ENCODE measurements around the gene AFM. TPM values are rescaled to one million over a fixed set of nuclear protein-coding genes. Genes with fewer than 3 reads are reported as not detected.

Gene AFM
- total and polyA plus RNA-seq, 2 donors (not counting 1 experiment from before 2014, with no cell fraction given) = not detected

GRCh38 chr4:73451981-73452747 lies 29.4 kb upstream of the AFM start:
- Histone ChIP-seq H3K9ac (ENCODE audit: insufficient read depth, low read length) (no peak overlapping the region), H3K4me2 (ENCODE audit: extremely low read depth, insufficient read depth, low read length) (no peak overlapping the region), H3K27me3 (ENCODE audit: control insufficient read depth, insufficient read depth, low read length) (no peaks in the 10 kb centered on the region), H3K4me1 (ENCODE audit: control insufficient read depth, extremely low read depth, insufficient read depth, low read length) (peaks cover 5% of the 10 kb centered on the region), H3K36me3 (ENCODE audit: control insufficient read depth, insufficient read depth, low read length) (no peaks in the 10 kb centered on the region), H4K20me1 (ENCODE audit: control insufficient read depth, extremely low read depth, insufficient read depth, low read length) (no peaks in the 10 kb centered on the region), H3K9me3 (ENCODE audit: control insufficient read depth, insufficient read depth, low read depth, low read length) (no peaks in the 10 kb centered on the region), H2AFZ (ENCODE audit: low read length) (no peak overlapping the region), H3K79me2 (ENCODE audit: control insufficient read depth, insufficient read depth, low read length) (no peaks in the 10 kb centered on the region), H3K27ac (ENCODE audit: insufficient read depth, low read length) (no peak overlapping the region), H3K4me3 (replicated peaks in 1 of 4; ENCODE audit: control extremely low read depth in 1 of 4, insufficient read depth in 1 of 4, low read depth in 3 of 4, low read length in 4 of 4) (no peak overlapping the region)
- TF ChIP-seq EZH2 (IDR thresholded peaks at IDR 0.05; ENCODE audit: low read length, missing control alignments) (no peak), CTCF (conservative IDR thresholded peaks at IDR 0.05 in 1 of 2, IDR thresholded peaks at IDR 0.05 in 1 of 2; ENCODE audit: low read depth in 1 of 2, low read length in 2 of 2) (no peak)
- peak in 1 of 2 donors; percentile 15 for DNase-seq (ENCODE audit: low read depth in 2 of 2)

GRCh38 chr4:73452953-73453700 lies 28.4 kb upstream of the AFM start:
- no peaks in the 10 kb centered on the region for H3K27me3 ChIP-seq (ENCODE audit: control insufficient read depth, insufficient read depth, low read length)
- no peak overlapping the region for H3K4me2 ChIP-seq (ENCODE audit: extremely low read depth, insufficient read depth, low read length)
- H3K4me3 ChIP-seq (replicated peaks in 1 of 4; ENCODE audit: control extremely low read depth in 1 of 4, insufficient read depth in 1 of 4, low read depth in 3 of 4, low read length in 4 of 4) = no peak overlapping the region
- H4K20me1 ChIP-seq (ENCODE audit: control insufficient read depth, extremely low read depth, insufficient read depth, low read length) = no peaks in the 10 kb centered on the region
- H3K9ac ChIP-seq (ENCODE audit: insufficient read depth, low read length) = no peak overlapping the region
- DNase-seq (ENCODE audit: low read depth in 2 of 2) = peak in 1 of 2 donors; percentile 56
- TF ChIP-seq EZH2 (IDR thresholded peaks at IDR 0.05; ENCODE audit: low read length, missing control alignments) (no peak), CTCF (conservative IDR thresholded peaks at IDR 0.05 in 1 of 2, IDR thresholded peaks at IDR 0.05 in 1 of 2; ENCODE audit: low read depth in 1 of 2, low read length in 2 of 2) (no peak)
- peaks cover 5% of the 10 kb centered on the region for H3K4me1 ChIP-seq (ENCODE audit: control insufficient read depth, extremely low read depth, insufficient read depth, low read length)
- no peaks in the 10 kb centered on the region for H3K36me3 ChIP-seq (ENCODE audit: control insufficient read depth, insufficient read depth, low read length)
- no peak overlapping the region for H2AFZ ChIP-seq (ENCODE audit: low read length)
- no peaks in the 10 kb centered on the region for H3K79me2 ChIP-seq (ENCODE audit: control insufficient read depth, insufficient read depth, low read length)
- H3K9me3 ChIP-seq (ENCODE audit: control insufficient read depth, insufficient read depth, low read depth, low read length) = no peaks in the 10 kb centered on the region
- no peak overlapping the region for H3K27ac ChIP-seq (ENCODE audit: insufficient read depth, low read length)

- no peak for TF ChIP-seq EZH2 (IDR thresholded peaks at IDR 0.05; ENCODE audit: low read length, missing control alignments)
- no peaks in the 10 kb centered on the region for H3K9me3 ChIP-seq (ENCODE audit: control insufficient read depth, insufficient read depth, low read depth, low read length)
- no peaks in the 10 kb centered on the region for H3K27me3 ChIP-seq (ENCODE audit: control insufficient read depth, insufficient read depth, low read length)
- no peaks in the 10 kb centered on the region for H4K20me1 ChIP-seq (ENCODE audit: control insufficient read depth, extremely low read depth, insufficient read depth, low read length)
- no peak overlapping the region for H3K4me3 ChIP-seq (replicated peaks in 1 of 4; ENCODE audit: control extremely low read depth in 1 of 4, insufficient read depth in 1 of 4, low read depth in 3 of 4, low read length in 4 of 4)
- no peak overlapping the region for H3K27ac ChIP-seq (ENCODE audit: insufficient read depth, low read length)
- no peaks in the 10 kb centered on the region for H3K79me2 ChIP-seq (ENCODE audit: control insufficient read depth, insufficient read depth, low read length)
- no peak overlapping the region for H3K9ac ChIP-seq (ENCODE audit: insufficient read depth, low read length)
- H3K36me3 ChIP-seq (ENCODE audit: control insufficient read depth, insufficient read depth, low read length) = no peaks in the 10 kb centered on the region
- H3K4me1 ChIP-seq (ENCODE audit: control insufficient read depth, extremely low read depth, insufficient read depth, low read length) = peaks cover 5% of the 10 kb centered on the region
- peak in 1 of 2 donors; percentile 26 for DNase-seq (ENCODE audit: low read depth in 2 of 2)
- no peak overlapping the region for H3K4me2 ChIP-seq (ENCODE audit: extremely low read depth, insufficient read depth, low read length)
- no peak overlapping the region for H2AFZ ChIP-seq (ENCODE audit: low read length)
Measured at GRCh38 chr4:73453701-73454005, 27.9 kb upstream of the AFM start.
